ENCODE data around the gene CDKAL1.

CDKAL1 gene

GRCh38 chr6:20929283-20929682 is 395.0 kb downstream of the CDKAL1 start:
- H3K36me3 ChIP-seq (replicated peaks; ENCODE audit: low read depth, low read length), result no peaks in the 10 kb centered on the region
- H3K4me1 ChIP-seq (ENCODE audit: low read length), result peaks cover 3% of the 10 kb centered on the region
- H3K27me3 ChIP-seq (ENCODE audit: low read depth, low read length), result no peaks in the 10 kb centered on the region
- no peaks in the 10 kb centered on the region for H3K9me3 ChIP-seq (ENCODE audit: insufficient read depth, low read length)
- no peak overlapping the region for H3K27ac ChIP-seq (ENCODE audit: low read length)
- H2AFZ ChIP-seq (ENCODE audit: low read depth, low read length), result no peak overlapping the region
- no peaks in the 10 kb centered on the region for H3K79me2 ChIP-seq (ENCODE audit: low read length)
- H4K20me1 ChIP-seq (ENCODE audit: insufficient read depth, low read length), result no peaks in the 10 kb centered on the region
- no peak for TF ChIP-seq EZH2phosphoT487 (IDR thresholded peaks at IDR 0.05; ENCODE audit: low read depth)
- no peak for TF ChIP-seq CTCF (IDR thresholded peaks at IDR 0.05; ENCODE audit: low read depth, low read length)
- H3K4me3 ChIP-seq (ENCODE audit: low read length), result no peak overlapping the region
- H3K9ac ChIP-seq (ENCODE audit: low read length), result no peak overlapping the region
- H3K4me2 ChIP-seq (ENCODE audit: low read length), result no peak overlapping the region

GRCh38 chr6:20931093-20931492 is 396.8 kb downstream of the CDKAL1 start:
- no peaks in the 10 kb centered on the region for H3K79me2 ChIP-seq (ENCODE audit: low read length)
- no peaks in the 10 kb centered on the region for H4K20me1 ChIP-seq (ENCODE audit: insufficient read depth, low read length)
- H2AFZ ChIP-seq (ENCODE audit: low read depth, low read length), result no peak overlapping the region
- no peak overlapping the region for H3K27ac ChIP-seq (ENCODE audit: low read length)
- TF ChIP-seq CTCF (IDR thresholded peaks at IDR 0.05; ENCODE audit: low read depth, low read length) (no peak), EZH2phosphoT487 (IDR thresholded peaks at IDR 0.05; ENCODE audit: low read depth) (no peak)
- H3K27me3 ChIP-seq (ENCODE audit: low read depth, low read length), result no peaks in the 10 kb centered on the region
- no peaks in the 10 kb centered on the region for H3K4me1 ChIP-seq (ENCODE audit: low read length)
- no peaks in the 10 kb centered on the region for H3K36me3 ChIP-seq (replicated peaks; ENCODE audit: low read depth, low read length)
- no peaks in the 10 kb centered on the region for H3K9me3 ChIP-seq (ENCODE audit: insufficient read depth, low read length)
- no peak overlapping the region for H3K9ac ChIP-seq (ENCODE audit: low read length)
- no peak overlapping the region for H3K4me3 ChIP-seq (ENCODE audit: low read length)
- H3K4me2 ChIP-seq (ENCODE audit: low read length), result no peak overlapping the region

GRCh38 chr6:20931772-20932171 is 397.5 kb downstream of the CDKAL1 start:
- Histone ChIP-seq H3K27ac (ENCODE audit: low read length) (no peak overlapping the region), H3K4me3 (ENCODE audit: low read length) (no peak overlapping the region), H3K4me1 (ENCODE audit: low read length) (no peaks in the 10 kb centered on the region), H3K79me2 (ENCODE audit: low read length) (no peaks in the 10 kb centered on the region), H3K36me3 (replicated peaks; ENCODE audit: low read depth, low read length) (no peaks in the 10 kb centered on the region), H3K4me2 (ENCODE audit: low read length) (no peak overlapping the region), H4K20me1 (ENCODE audit: insufficient read depth, low read length) (no peaks in the 10 kb centered on the region), H2AFZ (ENCODE audit: low read depth, low read length) (no peak overlapping the region), H3K27me3 (ENCODE audit: low read depth, low read length) (no peaks in the 10 kb centered on the region), H3K9me3 (ENCODE audit: insufficient read depth, low read length) (no peaks in the 10 kb centered on the region), H3K9ac (ENCODE audit: low read length) (no peak overlapping the region)
- TF ChIP-seq EZH2phosphoT487 (IDR thresholded peaks at IDR 0.05; ENCODE audit: low read depth), result no peak
- TF ChIP-seq CTCF (IDR thresholded peaks at IDR 0.05; ENCODE audit: low read depth, low read length), result no peak

GRCh38 chr6:20932284-20932683 is 398.0 kb downstream of the CDKAL1 start:
- H3K36me3 ChIP-seq (replicated peaks; ENCODE audit: low read depth, low read length), result no peaks in the 10 kb centered on the region
- no peak overlapping the region for H3K27ac ChIP-seq (ENCODE audit: low read length)

More at GRCh38 chr6:20932284-20932683, 398.0 kb downstream of the CDKAL1 start:
- Histone ChIP-seq H3K4me1 (ENCODE audit: low read length) (no peaks in the 10 kb centered on the region), H3K4me3 (ENCODE audit: low read length) (no peak overlapping the region), H3K4me2 (ENCODE audit: low read length) (no peak overlapping the region), H3K27me3 (ENCODE audit: low read depth, low read length) (no peaks in the 10 kb centered on the region), H3K9ac (ENCODE audit: low read length) (no peak overlapping the region), H3K9me3 (ENCODE audit: insufficient read depth, low read length) (no peaks in the 10 kb centered on the region), H2AFZ (ENCODE audit: low read depth, low read length) (no peak overlapping the region), H3K79me2 (ENCODE audit: low read length) (no peaks in the 10 kb centered on the region), H4K20me1 (ENCODE audit: insufficient read depth, low read length) (no peaks in the 10 kb centered on the region)
- TF ChIP-seq CTCF (IDR thresholded peaks at IDR 0.05; ENCODE audit: low read depth, low read length) (no peak), EZH2phosphoT487 (IDR thresholded peaks at IDR 0.05; ENCODE audit: low read depth) (no peak)
